ENCODE measurements around the gene SLC4A1.

DNA sequence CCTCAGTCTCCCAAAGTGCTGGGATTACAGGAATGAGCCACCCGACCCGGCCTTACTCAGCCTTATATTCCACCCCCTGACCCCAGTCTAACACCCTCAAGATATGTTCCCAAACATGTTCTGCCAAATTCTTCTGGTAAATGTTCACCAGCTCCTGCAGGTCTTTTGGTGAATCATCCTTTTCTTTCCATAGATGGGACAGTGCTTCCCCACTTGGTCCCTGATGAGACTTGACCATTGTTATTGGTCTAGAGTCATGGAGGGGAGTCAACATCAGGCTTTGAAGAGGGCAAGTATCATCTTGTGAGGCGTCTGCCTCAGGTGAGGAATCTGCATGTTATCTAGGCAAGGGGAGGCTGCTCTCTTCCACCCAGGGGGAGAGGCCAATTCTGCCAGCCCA, 30.0 kb upstream of the SLC4A1 start:
- TF ChIP-seq EZH2 (IDR thresholded peaks at IDR 0.05; ENCODE audit: insufficient read depth, poor library complexity, severe bottlenecking): no peak
- no peak for TF ChIP-seq EZH2phosphoT487 (IDR thresholded peaks at IDR 0.05; ENCODE audit: insufficient read depth, low read depth)
